HG02759 (cell line): ENCODE data around the gene PPM1A.
"Not testable (repeated sequence)": the region's sequence is repeated elsewhere in the genome, so short reads cannot be mapped to it uniquely, and the experiment has no call there.

Source experiments
- ATAC-seq: cut with Tn5 transposase; IDR thresholded peaks from one replicate; pipeline ENCODE4 v1.9.1; 2021; ENCODE audit warnings: mild to moderate bottlenecking, moderate library complexity; ENCODE audit not compliant: unreplicated experiment

The PPM1A gene

GRCh38 chr14:60315196-60315990 is 66.4 kb downstream of the PPM1A start:
- ATAC-seq = no peak

DNA sequence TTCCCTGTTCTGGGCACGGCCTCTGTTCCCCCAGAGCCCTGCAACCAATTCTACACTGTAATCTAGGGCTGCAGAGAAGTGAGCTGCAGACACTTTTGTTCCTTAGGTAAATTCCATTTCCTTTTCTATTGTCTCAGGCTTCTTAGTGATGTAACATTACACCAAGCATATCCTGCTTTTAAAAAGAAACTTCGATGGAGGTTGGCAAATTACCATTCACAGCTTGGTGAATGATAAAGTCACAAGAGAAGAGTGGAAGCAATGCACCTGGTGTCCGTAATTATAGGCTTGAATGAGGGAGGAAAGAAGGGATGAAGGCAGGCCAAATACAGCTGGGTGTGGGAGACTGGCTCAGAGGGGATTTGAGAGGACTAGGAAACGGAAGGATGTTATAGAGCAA is 68.6 kb downstream of the PPM1A start:
- no peak for ATAC-seq

GRCh38 chr14:60320860-60321259 is 71.8 kb downstream of the PPM1A start:
- not testable (repeated sequence) for ATAC-seq

DNA sequence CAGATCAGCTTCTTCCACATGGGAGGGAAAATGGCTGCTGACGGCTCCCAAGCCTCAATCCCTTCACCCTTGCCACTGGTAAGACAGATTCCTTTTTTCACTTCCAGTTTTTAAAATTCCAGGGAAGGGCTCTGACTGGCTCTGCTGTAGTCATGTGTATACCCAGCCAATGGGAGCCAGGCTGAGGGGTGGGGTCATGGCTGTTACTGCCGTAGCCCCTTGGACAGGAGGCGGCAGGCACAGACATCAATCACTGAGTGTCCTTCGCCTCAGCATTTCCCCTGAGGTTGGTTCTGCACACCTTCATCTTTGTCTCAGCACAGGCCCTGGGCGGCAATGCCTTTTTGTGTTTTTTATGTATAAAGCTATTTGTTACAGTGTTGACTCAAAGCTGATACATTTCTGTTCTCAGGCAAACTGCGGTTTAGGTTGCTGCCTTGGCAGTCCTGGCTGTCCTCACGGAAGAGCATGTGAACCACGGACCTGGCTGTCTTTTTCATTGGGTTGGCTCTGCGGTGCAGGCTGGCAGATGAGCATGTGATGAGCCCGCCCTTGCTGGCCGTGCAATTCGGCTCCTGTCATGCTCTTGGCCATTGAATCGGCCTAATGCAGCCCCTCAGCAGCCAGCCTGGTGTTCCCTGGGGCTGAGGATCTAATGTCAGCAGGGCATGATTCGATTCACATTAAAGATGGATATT is 74.3 kb downstream of the PPM1A start:
- ATAC-seq = no peak

DNA sequence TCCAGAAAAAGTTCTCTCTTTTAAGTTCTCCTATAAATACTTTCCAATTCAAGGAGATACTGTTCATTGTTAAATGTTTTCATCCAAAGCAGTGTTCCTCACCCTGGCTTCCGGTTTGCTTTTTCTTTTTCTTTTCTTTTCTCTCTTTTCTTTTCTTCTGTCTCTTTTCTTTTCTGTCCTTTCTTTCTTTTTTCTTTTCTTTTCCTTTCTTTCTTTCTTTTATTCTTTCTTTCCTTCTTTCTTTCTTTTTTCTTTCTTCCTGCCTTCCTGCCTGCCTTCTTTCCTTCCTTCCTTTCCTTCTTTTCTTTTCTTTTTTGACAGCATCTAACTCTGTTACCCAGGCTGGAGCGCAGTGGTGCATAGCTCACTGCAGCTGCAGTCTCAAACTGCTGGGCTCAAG is 75.8 kb downstream of the PPM1A start:
- ATAC-seq = no peak

DNA sequence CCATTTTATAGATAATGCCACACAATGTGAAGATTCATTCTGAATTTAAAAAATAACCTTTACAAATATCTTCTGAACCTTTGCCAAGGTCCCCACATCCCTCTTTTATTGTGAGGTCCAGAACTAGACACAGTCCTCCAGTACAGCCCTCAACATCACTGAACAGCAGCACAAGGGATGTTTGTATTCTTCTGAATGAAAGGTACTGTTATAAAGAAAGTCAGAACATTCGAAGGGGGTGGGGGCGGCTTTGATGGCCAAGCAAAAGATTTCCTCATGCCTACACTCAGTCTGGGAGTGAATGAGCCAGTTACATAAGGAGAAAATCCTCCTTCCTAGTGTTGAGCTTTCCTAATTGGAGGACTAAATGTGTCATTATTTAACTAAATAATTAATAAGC is 77.3 kb downstream of the PPM1A start:
- ATAC-seq = no peak

GRCh38 chr14:60327447-60328331 is 78.7 kb downstream of the PPM1A start:
- peak; percentile 57 for ATAC-seq

DNA sequence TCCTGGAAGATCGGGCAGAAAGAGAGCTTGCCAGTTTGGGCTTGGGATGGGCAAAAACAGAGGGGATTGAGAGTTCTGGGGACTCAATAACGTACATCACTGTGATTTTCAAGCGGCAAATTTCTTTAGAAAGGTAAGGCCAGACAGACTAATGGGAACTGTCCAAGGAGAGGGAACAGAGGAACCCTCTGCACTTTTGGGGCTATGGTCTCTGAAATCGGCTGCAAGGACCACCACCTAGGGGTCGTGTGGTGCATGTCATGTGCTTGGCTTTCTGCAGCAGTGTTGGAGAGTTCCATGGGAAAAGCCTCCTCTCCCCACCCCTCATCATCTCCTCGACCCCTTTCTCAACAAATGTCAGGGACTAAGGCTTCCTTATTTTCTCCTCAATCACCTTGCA is 79.6 kb downstream of the PPM1A start:
- ATAC-seq = no peak

DNA sequence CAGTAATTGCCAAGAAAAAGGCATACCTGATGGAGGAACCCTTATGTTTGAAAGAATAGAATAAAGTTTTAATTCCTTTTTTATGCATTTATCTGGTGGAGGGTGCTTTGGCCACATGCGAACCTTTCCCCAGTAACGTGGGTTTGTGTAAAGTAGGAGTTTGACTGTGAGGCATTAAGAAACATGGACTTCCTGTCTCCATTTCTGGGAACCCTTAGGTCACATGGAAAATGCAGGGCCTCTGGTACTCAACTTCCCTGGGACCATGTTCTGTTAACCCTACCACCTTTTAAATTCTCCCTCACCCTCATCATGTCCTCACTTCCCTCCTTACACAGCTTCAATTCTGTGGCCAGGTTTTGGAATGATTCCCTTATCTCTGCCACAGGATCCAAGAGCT is 80.3 kb downstream of the PPM1A start:
- no peak for ATAC-seq

DNA sequence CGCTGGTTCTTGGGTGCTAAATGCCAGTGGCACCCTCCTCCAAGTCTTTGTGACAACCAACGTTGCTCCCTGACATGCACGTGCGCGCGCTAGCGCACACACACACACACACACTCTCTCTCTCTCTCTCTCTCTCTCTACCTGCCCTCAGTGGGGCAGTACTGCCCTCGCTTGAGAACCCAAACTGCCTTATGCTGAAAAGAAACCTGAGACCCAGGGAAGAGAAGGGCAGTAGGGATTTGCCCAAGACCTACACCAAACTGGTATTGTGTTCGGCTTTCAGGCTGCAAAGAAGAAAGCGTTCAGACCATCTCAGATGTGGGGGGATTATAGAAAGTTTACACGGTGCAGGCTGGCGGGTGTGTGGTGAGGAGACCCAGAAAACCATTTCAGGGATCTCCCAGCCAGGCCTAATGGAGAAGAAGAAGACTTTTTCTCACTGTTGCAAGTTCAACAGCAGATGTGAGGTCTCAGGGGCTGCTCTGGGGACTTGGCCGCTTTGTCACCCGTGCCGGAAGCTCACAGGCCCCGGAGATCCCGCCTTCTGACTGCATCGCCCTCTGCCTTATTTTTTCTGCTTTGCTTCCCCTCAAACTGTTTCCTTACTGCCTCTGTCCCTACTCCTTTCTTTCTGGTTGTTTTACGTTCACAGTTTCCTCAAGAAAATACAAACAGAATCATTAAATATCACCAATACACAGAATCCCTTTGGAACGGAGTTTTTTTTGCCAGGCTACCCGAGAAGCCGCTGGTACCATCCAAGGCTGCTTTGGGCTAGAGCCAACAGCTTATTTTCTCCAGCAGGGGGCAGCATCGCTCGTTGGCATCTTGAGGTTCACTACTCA is 82.4 kb downstream of the PPM1A start:
- peak; percentile 82 for ATAC-seq

- no peak for ATAC-seq
These were observed 83.0 kb downstream of the PPM1A start for GRCh38 chr14:60332046-60332399.

DNA sequence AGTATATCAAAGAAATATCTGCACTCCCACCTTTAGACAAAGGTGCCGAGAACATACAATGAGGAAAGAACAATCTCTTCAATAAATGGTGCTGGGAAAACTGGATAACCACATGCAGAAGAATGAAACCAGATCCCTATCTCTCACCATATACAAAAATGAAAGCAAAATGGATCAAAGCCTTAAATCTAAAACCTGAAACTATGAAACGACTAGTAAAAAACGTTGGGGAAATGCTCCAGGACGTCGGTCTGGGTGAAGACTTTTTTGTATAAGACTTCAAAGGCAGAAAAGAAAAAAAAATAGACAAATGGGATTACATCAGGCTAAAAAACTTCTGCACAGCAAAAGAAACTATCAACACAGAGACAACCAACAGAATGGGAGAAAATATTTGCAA is 83.8 kb downstream of the PPM1A start:
- ATAC-seq = no peak

DNA sequence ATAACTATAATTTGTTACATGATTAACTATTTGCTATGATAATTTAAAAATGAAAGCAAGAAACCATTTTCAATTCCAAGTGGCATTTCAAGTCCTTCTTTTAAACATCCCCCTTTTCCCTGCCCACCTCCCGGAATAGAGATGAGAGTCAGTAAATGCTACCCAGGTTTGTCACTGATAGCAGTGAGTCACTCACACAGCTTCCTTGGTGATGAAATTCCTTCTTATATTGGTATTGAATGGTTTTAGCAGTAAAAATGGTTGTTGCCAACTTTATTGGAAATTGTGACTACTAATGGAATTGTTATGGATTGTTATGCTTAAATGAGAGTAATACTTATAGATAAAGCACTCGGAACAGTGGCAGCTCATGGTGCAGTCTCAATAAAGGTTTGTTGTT is 90.5 kb downstream of the PPM1A start:
- ATAC-seq = no peak

DNA sequence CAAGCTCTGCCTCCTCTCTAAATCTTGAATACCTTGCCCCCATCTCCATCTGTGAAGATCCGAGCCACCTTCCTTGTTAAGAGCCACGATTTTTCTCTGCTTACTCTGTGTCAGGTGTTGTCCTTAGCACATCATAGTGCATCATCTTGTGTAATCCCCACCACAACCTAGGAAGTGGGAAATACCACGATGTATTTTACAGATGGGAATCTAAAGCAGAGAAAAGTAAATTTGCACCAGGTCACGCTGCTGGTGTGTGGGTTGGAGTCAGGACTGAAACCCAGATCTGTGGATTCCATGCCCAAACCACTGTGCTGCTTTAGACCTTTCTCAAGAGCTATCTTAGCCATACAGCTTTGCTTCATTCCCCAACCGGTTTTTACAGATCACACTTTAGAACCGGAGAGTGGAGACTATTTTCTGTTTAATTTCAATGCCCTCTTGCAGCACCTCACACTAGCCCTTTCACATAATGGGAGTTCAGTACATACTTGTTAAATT is 94.6 kb downstream of the PPM1A start:
- no peak for ATAC-seq

- no peak for ATAC-seq
These were observed 95.7 kb downstream of the PPM1A start for GRCh38 chr14:60344751-60345150.

- ATAC-seq = no peak
These were observed 97.7 kb downstream of the PPM1A start for GRCh38 chr14:60346706-60347105.

- ATAC-seq = no peak
These were observed 99.2 kb downstream of the PPM1A start for GRCh38 chr14:60348211-60348610.
